Fibroblast of mammary gland (primary cell): ENCODE data around the gene FBXW5.

Experiments
- DNase-seq: peaks from one replicate; pipeline ENCODE4 v3.0.0-alpha.2; 2010; ENCODE audit warnings: low read depth
- H3K4me3 ChIP-seq: 2 replicates; pipeline ENCODE4 v1.5.1; 2011; ENCODE audit warnings: low read depth, mild to moderate bottlenecking, low read length, moderate library complexity; ENCODE audit not compliant: control insufficient read depth
- TF ChIP-seq, protein P1 (sequence below): conservative IDR thresholded peaks from 2 replicates; pipeline ENCODE4 v1.5.1; 2011; ENCODE audit warnings: low read depth, low read length, inconsistent platforms; ENCODE audit not compliant: control insufficient read depth, insufficient read depth

The FBXW5 gene

DNA sequence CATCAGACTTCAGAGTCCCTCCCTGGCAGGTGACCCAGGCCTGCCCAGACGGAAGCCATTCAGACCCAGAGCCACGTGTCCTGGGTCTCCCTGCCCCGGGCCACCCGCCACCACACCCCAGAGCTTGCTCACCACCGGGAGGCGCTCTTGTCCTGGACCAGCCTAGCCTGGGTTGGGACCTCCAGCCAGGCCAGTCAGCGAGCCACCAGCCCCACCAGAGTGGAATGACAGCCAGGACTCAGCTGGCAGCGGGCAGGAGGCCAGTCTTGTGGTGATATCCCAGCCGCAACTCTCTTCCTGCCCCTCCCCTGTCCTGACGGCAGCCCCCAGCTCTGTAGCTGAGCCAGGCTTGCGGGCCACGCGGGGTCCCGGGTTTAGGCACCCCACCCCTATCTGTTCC is 31.1 kb upstream of the FBXW5 start:
- H3K4me3 ChIP-seq, result no peak overlapping the region
- no peak for DNase-seq
- TF ChIP-seq, protein P1, sequence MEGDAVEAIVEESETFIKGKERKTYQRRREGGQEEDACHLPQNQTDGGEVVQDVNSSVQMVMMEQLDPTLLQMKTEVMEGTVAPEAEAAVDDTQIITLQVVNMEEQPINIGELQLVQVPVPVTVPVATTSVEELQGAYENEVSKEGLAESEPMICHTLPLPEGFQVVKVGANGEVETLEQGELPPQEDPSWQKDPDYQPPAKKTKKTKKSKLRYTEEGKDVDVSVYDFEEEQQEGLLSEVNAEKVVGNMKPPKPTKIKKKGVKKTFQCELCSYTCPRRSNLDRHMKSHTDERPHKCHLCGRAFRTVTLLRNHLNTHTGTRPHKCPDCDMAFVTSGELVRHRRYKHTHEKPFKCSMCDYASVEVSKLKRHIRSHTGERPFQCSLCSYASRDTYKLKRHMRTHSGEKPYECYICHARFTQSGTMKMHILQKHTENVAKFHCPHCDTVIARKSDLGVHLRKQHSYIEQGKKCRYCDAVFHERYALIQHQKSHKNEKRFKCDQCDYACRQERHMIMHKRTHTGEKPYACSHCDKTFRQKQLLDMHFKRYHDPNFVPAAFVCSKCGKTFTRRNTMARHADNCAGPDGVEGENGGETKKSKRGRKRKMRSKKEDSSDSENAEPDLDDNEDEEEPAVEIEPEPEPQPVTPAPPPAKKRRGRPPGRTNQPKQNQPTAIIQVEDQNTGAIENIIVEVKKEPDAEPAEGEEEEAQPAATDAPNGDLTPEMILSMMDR, result no peak

DNA sequence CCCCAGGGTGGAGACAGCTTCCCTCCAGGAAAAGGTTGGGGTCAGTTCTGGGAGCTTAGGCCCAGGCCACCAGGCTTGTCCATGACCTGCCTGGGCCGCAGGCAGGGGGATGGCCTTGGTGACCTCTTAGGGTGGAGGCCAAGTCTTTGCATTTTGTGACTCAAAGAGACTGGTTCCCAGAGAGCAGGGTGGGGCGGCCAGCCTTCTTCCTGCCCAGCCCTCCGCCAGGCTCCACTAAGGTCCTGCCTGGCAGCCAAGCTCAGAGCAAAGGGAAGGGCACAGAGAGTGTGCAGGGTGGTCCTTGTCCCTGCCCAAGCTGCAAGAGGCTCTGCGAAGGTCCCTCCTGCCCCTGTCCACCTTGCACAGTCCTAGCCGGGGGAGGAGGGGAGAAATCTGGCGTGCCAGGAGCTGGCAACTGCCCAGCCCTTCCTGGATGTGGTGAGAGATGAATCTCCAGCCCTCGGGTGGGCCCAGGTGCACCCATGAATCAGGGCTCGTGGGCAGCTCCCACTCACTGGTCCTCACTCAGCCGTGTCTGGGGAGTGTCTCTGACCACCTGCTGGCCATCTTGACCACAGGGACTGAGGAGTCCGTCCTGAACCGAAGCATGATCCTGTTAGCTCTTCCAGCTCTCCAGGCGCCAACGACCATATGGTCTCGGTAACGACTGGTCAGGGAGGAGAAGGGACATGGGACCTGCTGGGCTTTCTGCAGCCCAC is 30.4 kb upstream of the FBXW5 start:
- TF ChIP-seq, protein P1, result no peak
- no peak overlapping the region for H3K4me3 ChIP-seq
- no peak for DNase-seq

DNA sequence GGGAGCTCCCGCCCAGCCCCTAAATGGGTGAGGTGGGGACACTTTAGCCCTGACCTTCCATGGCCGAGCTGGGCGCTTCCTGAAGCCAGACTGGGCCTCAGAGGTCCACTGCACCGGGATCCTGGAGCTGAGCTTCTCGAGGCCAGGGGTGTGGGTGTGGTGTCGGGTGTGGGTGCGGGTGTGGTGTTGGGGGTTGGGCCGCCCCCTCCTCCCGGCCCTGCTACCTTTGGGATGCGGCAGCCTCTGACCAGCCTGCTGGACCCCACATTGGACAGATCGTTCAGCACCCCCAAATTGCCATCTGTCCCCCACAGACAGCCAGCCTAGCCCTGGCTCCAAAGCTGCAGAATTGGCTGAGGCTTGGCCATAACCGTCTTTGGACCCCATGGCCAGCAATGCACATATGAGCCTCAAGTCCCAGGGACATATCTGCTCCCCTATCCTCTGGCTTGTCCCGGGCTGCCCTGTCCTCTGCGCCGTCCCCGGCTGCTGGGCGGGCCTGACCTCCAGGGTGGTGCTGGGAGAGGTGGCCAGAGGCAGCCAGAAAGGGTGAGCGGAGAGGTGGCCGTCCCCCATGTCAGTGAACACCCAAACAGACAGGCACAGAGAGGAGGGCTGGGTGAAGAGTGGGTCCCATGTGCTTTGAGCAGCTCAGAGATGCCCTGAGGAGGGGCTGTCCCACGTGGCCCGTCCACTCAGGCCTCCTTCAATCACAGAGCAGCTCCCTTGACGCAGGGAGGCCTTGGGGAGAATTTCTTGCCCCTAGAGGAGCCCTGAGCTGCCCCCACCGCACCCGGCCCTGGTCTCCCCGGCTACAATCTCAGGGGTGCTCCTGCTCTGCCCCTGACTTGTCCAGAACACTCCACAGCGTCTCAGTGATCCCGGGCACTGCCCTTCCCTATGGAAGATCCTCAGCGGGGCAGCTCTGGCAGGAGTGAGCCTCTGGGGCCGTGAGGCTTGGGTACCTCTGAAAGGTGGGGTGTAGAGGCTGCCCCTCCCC is 29.4 kb upstream of the FBXW5 start:
- TF ChIP-seq, protein P1, result no peak
- H3K4me3 ChIP-seq, result no peak overlapping the region
- DNase-seq, result no peak

GRCh38 chr9:136972743-136973142 is 28.2 kb upstream of the FBXW5 start:
- TF ChIP-seq, protein P1, result no peak
- H3K4me3 ChIP-seq, result no peak overlapping the region
- no peak for DNase-seq

- TF ChIP-seq, protein P1, result no peak
- H3K4me3 ChIP-seq, result no peak overlapping the region
- no peak for DNase-seq
Measured at GRCh38 chr9:136972335-136972734, 27.8 kb upstream of the FBXW5 start.

GRCh38 chr9:136971746-136972145 is 27.2 kb upstream of the FBXW5 start:
- DNase-seq, result no peak
- no peak overlapping the region for H3K4me3 ChIP-seq
- TF ChIP-seq, protein P1, result no peak
